ENCODE measurements around the gene MEX3C.

The MEX3C gene

GRCh38 chr18:51164761-51165281, 32.7 kb downstream of the MEX3C start:
- TF ChIP-seq, protein P1, sequence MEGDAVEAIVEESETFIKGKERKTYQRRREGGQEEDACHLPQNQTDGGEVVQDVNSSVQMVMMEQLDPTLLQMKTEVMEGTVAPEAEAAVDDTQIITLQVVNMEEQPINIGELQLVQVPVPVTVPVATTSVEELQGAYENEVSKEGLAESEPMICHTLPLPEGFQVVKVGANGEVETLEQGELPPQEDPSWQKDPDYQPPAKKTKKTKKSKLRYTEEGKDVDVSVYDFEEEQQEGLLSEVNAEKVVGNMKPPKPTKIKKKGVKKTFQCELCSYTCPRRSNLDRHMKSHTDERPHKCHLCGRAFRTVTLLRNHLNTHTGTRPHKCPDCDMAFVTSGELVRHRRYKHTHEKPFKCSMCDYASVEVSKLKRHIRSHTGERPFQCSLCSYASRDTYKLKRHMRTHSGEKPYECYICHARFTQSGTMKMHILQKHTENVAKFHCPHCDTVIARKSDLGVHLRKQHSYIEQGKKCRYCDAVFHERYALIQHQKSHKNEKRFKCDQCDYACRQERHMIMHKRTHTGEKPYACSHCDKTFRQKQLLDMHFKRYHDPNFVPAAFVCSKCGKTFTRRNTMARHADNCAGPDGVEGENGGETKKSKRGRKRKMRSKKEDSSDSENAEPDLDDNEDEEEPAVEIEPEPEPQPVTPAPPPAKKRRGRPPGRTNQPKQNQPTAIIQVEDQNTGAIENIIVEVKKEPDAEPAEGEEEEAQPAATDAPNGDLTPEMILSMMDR (IDR thresholded peaks at IDR 0.05; ENCODE audit: low read depth, low read length): no peak
- no peak overlapping the region for H3K4me3 ChIP-seq (ENCODE audit: low read depth, low read length)

GRCh38 chr18:51164342-51164741, 33.1 kb downstream of the MEX3C start:
- TF ChIP-seq, protein P1 (IDR thresholded peaks at IDR 0.05; ENCODE audit: low read depth, low read length): no peak
- no peak overlapping the region for H3K4me3 ChIP-seq (ENCODE audit: low read depth, low read length)

DNA sequence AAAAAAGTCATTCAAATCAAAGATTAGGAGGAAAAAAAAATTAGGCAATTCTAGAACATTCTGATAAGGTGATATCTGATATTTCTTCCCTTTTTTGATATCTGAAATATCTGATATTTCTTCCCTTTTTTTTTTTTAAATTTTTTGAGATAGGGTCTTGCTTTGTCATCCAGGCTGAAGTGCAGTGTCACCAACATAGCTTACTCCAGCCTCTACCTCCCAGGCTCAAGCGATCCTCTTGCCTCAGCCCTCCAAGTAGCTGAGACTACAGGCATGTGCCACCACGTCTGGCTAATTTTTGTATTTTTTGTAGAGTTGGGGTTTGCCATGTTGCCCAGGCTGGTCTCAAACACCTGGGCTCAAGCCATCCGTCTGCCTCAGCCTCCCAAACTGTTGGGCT, 33.9 kb downstream of the MEX3C start:
- TF ChIP-seq, protein P1 (IDR thresholded peaks at IDR 0.05; ENCODE audit: low read depth, low read length): no peak
- no peak overlapping the region for H3K4me3 ChIP-seq (ENCODE audit: low read depth, low read length)

DNA sequence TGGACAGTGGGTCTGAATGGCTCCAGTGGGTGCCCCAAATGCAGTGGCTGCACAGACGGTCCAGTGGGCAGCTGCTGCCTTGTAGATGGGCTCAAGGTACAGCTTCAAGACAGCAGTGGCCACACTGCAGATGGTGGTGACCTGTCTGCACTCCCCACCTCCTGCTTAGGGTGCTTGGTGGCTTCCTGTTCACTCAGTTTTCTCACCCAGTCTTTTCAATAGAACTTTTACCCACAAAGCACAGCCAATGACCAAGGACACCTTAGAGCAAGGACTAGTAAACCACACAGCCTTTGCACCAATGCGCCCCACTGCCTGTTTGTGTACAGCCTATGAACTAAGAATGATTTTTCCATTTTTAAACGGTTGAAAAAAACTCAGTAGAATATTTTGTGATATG, 34.9 kb downstream of the MEX3C start:
- H3K4me3 ChIP-seq (ENCODE audit: low read depth, low read length): no peak overlapping the region
- TF ChIP-seq, protein P1 (IDR thresholded peaks at IDR 0.05; ENCODE audit: low read depth, low read length): no peak

DNA sequence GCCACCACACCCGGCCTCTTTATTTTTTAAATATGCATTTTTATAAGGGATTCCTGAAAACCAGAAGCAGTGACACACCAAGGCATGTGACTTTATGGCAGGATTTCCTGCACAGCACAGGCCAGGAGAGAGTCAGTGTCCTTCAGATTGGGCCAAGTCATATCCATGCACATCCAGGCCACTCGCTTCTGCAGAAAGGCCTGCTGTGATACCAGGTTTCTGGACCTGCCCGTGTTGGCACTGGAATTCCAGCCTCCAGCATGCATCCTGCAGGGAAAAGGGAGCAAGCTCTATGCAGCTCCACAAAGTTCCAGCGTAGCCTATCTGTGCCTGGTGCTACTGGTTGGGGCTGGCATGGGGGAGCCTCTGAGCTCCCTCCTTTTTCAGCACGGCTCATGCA, 36.8 kb downstream of the MEX3C start:
- TF ChIP-seq, protein P1 (IDR thresholded peaks at IDR 0.05; ENCODE audit: low read depth, low read length): no peak
- no peak overlapping the region for H3K4me3 ChIP-seq (ENCODE audit: low read depth, low read length)

- no peak overlapping the region for H3K4me3 ChIP-seq (ENCODE audit: low read depth, low read length)
- TF ChIP-seq, protein P1 (IDR thresholded peaks at IDR 0.05; ENCODE audit: low read depth, low read length): no peak
These were observed 40.3 kb downstream of the MEX3C start for GRCh38 chr18:51157215-51157614.

DNA sequence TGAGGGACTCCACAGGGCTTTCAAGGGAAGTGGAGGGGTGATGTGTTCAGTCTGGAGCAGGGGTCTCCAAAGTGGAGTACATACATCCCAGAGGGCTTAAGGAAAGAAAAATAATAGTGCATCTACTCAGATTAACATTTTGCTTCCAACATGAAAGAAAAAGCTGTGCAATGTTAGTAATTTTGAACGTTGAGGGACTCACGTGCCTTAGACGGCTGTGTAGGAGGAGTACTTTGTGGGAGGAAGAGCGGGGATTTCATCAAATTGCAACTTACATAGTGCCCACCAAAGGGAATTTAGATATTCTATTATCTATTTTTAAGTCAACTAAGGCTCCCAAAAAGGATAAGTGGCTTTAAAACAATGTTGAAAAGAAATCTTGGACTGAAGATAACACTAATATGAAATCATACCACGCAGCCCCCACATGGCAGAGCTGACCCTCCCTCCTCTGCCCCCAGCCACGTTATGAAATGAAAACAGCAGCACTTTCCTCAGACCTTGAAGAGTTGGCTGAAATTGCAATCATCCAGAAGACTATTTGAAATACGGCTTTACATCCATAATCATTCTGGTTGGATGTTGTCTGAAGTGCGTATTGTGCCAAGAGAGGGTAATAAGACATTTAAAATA, 42.9 kb downstream of the MEX3C start:
- H3K4me3 ChIP-seq (ENCODE audit: low read depth, low read length): no peak overlapping the region
- TF ChIP-seq, protein P1 (IDR thresholded peaks at IDR 0.05; ENCODE audit: low read depth, low read length): no peak
